Tibial nerve (tissue), 4 donors: ENCODE measurements around the gene DCD. TPM values are rescaled to one million over a fixed set of nuclear protein-coding genes. Genes with fewer than 3 reads are reported as not detected.
A peak's percentile ranks its signal among the peaks of the same experiment; 100 is the strongest.

Experiments used
- DNase-seq, 2 donors: peaks; one replicate each; pipeline ENCODE4 v3.0.0-alpha.2; 2019; ENCODE audit warnings: low spot score in 2 of 2
- H3K27ac ChIP-seq, 4 donors: fragments of 200-600 bp; sonication (generic) in 3 of 4; one replicate each; pipeline ENCODE4 v1.5.1; 2017 to 2019; ENCODE audit warnings: mild to moderate bottlenecking in 1 of 4
- H3K27me3 ChIP-seq, 2 donors: fragments of 200-600 bp; sonication (generic) in 1 of 2; one replicate each; pipeline versions ENCODE4 v1.5.1 to v1.6.0; 2017 to 2019
- H3K36me3 ChIP-seq, 3 donors: fragments of 200-600 bp; sonication (generic); one replicate each; pipeline ENCODE4 v1.5.1; 2018 to 2019
- H3K4me1 ChIP-seq, 4 donors: fragments of 200-600 bp; sonication (generic) in 3 of 4; one replicate each; pipeline ENCODE4 v1.5.1; 2017 to 2019
- H3K4me3 ChIP-seq, 4 donors: fragments of 200-600 bp; sonication (generic) in 3 of 4; one replicate each; pipeline ENCODE4 v1.5.1; 2017 to 2019; ENCODE audit warnings: mild to moderate bottlenecking in 1 of 4, moderate library complexity in 1 of 4
- H3K9me3 ChIP-seq, 4 donors: fragments of 200-600 bp; sonication (generic) in 3 of 4; one replicate each; pipeline ENCODE4 v1.5.1; 2017 to 2019
- EP300 ChIP-seq, 2 donors: sonication (generic); formaldehyde crosslinking; IDR thresholded peaks; one replicate each; pipeline ENCODE4 v1.6.1; 2017; ENCODE audit warnings: antibody characterized with exemption in 2 of 2, mild to moderate bottlenecking in 1 of 2
- POLR2A ChIP-seq, 2 donors: fragments of 450-650 bp; IDR thresholded peaks; one replicate each; pipeline ENCODE4 v1.6.1; 2017; ENCODE audit warnings: antibody characterized with exemption in 2 of 2, mild to moderate bottlenecking in 2 of 2, moderate library complexity in 2 of 2
- WGBS, 2 donors: methylation state at CpG; one replicate each; pipeline ENCODE4 v1.1.5; 2018; 5-methylcytosine and 5-hydroxymethylcytosine counted together
- total RNA-seq, 4 donors: library from RNA; depleted of rRNA; stranded (reverse); fragments of >200 nt; gene quantifications; one replicate each; pipeline ENCODE4 v1.1.0, GENCODE V29; 2016
- TF ChIP-seq, protein P1 (sequence below), 5 experiments: fragments of 200-600 bp in 3 of 5; fragments of 450-650 bp in 2 of 5; sonication (generic) in 3 of 5; IDR thresholded peaks; one replicate each; pipeline ENCODE4 v1.5.1; 2016 to 2019; ENCODE audit warnings: antibody characterized with exemption in 5 of 5, mild to moderate bottlenecking in 3 of 5, moderate library complexity in 2 of 5

Gene DCD
- total RNA-seq, 4 donors from 2014 or later: not detected

DNA sequence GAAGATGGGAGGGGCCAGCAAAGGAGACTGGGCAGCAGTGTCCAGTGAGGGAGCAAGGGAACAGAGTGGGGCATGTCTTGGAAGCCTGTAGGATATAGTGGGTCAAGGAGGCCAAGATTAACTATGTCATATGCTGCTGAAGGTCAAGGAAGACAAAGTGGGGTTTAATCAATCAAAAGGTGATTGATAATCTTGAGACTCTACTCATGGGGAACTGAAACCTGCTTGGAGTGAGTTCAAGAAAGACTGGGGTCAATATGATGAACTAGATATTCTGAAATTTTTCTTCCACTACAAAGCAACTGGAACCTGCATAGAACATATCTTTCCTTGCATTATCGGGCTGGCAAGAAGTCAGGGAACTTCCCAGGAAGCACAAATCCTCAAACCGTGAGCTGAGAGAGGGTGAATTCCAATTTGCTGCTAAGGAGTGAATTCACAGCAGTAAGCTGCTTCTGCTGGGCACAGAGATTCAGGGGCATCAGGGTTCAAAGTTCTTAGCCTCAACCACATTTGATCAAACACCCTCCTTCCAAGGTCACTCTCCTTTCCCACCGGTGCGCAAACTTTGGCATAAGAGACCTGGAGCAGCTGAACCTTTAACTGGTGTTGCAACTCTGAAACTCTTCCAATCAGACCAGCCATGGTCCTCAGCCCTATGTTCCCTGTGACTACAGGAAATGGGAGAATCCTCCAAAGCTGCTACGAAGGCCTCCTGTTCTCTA, 40.3 kb upstream of the DCD start:
- Histone ChIP-seq H3K27ac (no peak overlapping the region), H3K27me3 (peaks cover 0 to 9% of the 10 kb centered on the region in 2 donors), H3K36me3 (no peaks in the 10 kb centered on the region), H3K4me1 (no peaks in the 10 kb centered on the region), H3K9me3 (no peaks in the 10 kb centered on the region), H3K4me3 (no peak overlapping the region)
- TF ChIP-seq POLR2A (IDR thresholded peaks at IDR 0.05) (no peak), EP300 (IDR thresholded peaks at IDR 0.05) (no peak)
- TF ChIP-seq, protein P1, sequence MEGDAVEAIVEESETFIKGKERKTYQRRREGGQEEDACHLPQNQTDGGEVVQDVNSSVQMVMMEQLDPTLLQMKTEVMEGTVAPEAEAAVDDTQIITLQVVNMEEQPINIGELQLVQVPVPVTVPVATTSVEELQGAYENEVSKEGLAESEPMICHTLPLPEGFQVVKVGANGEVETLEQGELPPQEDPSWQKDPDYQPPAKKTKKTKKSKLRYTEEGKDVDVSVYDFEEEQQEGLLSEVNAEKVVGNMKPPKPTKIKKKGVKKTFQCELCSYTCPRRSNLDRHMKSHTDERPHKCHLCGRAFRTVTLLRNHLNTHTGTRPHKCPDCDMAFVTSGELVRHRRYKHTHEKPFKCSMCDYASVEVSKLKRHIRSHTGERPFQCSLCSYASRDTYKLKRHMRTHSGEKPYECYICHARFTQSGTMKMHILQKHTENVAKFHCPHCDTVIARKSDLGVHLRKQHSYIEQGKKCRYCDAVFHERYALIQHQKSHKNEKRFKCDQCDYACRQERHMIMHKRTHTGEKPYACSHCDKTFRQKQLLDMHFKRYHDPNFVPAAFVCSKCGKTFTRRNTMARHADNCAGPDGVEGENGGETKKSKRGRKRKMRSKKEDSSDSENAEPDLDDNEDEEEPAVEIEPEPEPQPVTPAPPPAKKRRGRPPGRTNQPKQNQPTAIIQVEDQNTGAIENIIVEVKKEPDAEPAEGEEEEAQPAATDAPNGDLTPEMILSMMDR (IDR thresholded peaks at IDR 0.05): no peak
- WGBS, 2 donors: 80 to 94% methylated on average over 5 of the region's 5 CpGs
- no peak for DNase-seq

DNA sequence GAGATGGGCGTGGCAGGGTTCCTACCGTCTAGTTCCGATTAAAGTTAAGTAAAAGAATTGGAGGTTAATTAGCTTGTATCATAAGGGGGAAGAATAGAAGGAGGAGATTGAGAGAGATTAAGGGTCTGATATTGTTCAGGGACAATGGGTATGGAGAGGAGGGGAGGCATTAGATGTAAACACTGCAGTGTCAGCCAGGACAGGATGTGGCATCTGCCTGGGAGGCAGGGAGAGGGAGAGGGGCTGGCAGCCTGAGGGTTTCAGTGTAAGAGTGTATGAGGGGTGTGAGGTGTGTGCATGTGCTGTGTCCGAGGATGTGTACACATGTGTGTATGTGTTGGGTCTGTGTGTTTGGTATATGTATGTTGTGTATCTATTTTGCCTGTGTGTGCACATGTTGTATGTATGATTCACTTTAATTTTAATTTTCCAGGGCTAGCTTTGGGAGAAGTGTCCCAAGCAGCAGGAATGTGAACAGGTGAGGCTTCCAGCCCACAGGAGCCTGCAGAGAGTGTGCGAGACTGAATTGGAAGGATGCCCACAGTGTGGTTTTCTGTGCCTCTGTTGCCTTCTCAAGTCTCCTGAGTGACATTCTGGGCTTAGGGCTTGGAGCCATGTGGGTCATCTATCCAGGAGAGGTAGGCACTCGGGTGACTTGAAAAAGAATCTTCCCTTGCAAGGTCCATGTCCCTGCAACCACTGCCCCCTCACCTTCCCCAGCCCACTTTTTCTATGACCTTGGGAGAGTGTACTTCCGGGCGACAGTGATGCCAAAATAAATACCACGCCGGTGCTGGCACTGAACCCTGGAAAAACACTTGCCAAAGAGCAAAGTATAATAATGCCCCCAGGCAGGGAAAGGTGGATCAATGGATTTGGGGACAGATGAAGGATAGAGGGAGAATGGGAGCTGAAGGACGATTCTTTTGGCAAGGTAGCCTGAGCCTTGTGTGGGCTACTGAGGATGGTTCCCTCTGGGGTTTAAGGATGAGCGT, 36.8 kb upstream of the DCD start:
- Histone ChIP-seq H3K4me3 (no peak overlapping the region), H3K36me3 (no peaks in the 10 kb centered on the region), H3K27me3 (peaks cover 0 to 9% of the 10 kb centered on the region in 2 donors), H3K27ac (no peak overlapping the region), H3K9me3 (no peaks in the 10 kb centered on the region), H3K4me1 (no peaks in the 10 kb centered on the region)
- TF ChIP-seq EP300 (IDR thresholded peaks at IDR 0.05): no peak
- TF ChIP-seq POLR2A (IDR thresholded peaks at IDR 0.05): no peak
- TF ChIP-seq, protein P1 (IDR thresholded peaks at IDR 0.05): no peak
- WGBS, 2 donors: 60% methylated on average over 11 to 12 of the region's 12 CpGs
- no peak for DNase-seq

DNA sequence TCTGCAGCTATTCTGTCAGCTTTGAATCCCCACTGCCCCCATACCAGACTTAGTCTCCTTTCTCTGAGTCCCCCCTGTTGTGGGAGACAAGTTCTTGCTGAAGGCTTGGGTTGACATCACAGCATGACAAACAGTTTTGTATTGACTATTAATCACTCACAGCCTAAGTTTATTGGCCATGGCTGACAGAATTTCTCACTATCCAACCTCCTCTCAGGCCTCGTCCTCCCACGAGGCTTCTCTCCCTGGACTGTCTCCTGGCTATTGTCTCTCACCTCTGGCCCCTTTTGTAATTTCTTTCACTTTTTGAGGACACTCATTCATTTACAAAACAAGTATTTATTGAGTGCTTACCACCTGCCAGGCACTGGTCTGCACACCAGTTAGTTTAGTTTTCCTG, 35.2 kb upstream of the DCD start:
- no peak for DNase-seq
- H3K27me3 ChIP-seq: peaks cover 0 to 9% of the 10 kb centered on the region in 2 donors
- whole genome bisulfite sequencing, 2 donors: 36 to 43% methylated on average over 2 of the region's 2 CpGs
- H3K36me3 ChIP-seq: no peaks in the 10 kb centered on the region
- H3K9me3 ChIP-seq: no peaks in the 10 kb centered on the region
- no peak overlapping the region for H3K27ac ChIP-seq
- TF ChIP-seq, protein P1 (IDR thresholded peaks at IDR 0.05): no peak
- TF ChIP-seq EP300 (IDR thresholded peaks at IDR 0.05) (no peak), POLR2A (IDR thresholded peaks at IDR 0.05) (no peak)
- no peak overlapping the region for H3K4me3 ChIP-seq
- no peaks in the 10 kb centered on the region for H3K4me1 ChIP-seq

DNA sequence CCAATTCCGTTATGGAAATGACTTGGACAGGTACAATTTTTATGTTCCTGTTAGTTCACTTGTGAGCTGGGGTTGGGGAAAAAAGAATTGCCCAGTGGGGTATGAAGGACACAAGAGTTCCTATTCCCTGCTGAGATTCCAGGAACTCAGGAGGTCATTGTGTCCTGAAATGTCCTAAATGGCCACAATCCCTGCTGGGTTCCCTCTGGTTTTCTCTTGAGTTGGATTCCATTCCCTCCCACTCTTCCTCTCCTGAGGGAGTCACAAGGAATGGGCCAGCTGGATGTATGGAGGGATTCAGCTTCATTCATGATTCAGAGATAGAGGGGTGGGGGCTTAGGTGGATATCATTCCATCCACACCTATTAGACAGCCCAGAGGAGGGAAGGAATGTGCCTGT, 34.5 kb upstream of the DCD start:
- Histone ChIP-seq H3K36me3 (no peaks in the 10 kb centered on the region), H3K27ac (no peak overlapping the region), H3K4me1 (no peaks in the 10 kb centered on the region), H3K9me3 (no peaks in the 10 kb centered on the region), H3K27me3 (peaks cover 0 to 9% of the 10 kb centered on the region in 2 donors), H3K4me3 (no peak overlapping the region)
- TF ChIP-seq, protein P1 (IDR thresholded peaks at IDR 0.05): no peak
- TF ChIP-seq POLR2A (IDR thresholded peaks at IDR 0.05): no peak
- TF ChIP-seq EP300 (IDR thresholded peaks at IDR 0.05): no peak
- 77 to 78% methylated on average over 1 of the region's 1 CpG for WGBS, 2 donors
- no peak for DNase-seq

DNA sequence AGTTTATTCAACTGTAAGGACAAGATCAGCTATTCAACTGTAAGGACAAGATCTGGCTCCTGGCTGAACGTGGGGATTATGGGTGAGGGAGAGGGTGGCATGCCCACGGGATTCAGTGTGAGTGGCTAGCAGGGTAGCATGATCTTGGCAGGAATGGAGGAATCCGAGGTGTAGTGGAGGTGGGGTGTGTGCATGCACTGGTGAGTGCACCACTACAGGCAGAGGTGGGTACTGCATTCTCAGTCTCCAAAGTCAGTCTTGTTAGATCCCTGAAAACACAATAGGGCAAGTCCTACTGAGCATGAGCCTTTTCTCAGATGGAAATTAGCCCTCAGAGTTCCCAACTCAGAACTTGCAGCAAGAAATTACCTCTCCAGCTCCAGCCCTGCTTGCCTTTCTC, 32.2 kb upstream of the DCD start:
- DNase-seq: no peak
- no peaks in the 10 kb centered on the region for H3K36me3 ChIP-seq
- WGBS, 2 donors: 53 to 58% methylated on average over 3 of the region's 3 CpGs

More for the DNA sequence above, 32.2 kb upstream of the DCD start:
- Histone ChIP-seq H3K27ac (no peak overlapping the region), H3K4me3 (no peak overlapping the region), H3K4me1 (no peaks in the 10 kb centered on the region), H3K27me3 (peaks cover 0 to 9% of the 10 kb centered on the region in 2 donors), H3K9me3 (no peaks in the 10 kb centered on the region)
- TF ChIP-seq POLR2A (IDR thresholded peaks at IDR 0.05) (no peak), EP300 (IDR thresholded peaks at IDR 0.05) (no peak)
- TF ChIP-seq, protein P1 (IDR thresholded peaks at IDR 0.05): peak in 2 of 5 experiments; percentile 13 to 31
